Hepatocyte (in vitro differentiated cells): Measurements from ENCODE around the gene C4BPA.

Experiments
- EZH2 ChIP-seq: fragments of 200-600 bp; sonication (generic); IDR thresholded peaks from 2 replicates; pipeline ENCODE4 v1.6.1; 2016; ENCODE audit warnings: antibody characterized with exemption, mild to moderate bottlenecking, borderline replicate concordance
- EZH2phosphoT487 ChIP-seq: fragments of 200-600 bp; sonication (generic); IDR thresholded peaks from one replicate; pipeline ENCODE4 v1.6.1; 2018; ENCODE audit warnings: antibody characterized with exemption, mild to moderate bottlenecking, low read depth, moderate library complexity; ENCODE audit not compliant: unreplicated experiment, severe bottlenecking
- TF ChIP-seq, protein P1 (sequence below): fragments of 200-600 bp; sonication (generic); IDR thresholded peaks from 2 replicates; pipeline ENCODE4 v1.5.1; 2016; ENCODE audit warnings: antibody characterized with exemption, mild to moderate bottlenecking; ENCODE audit not compliant: poor library complexity

DNA sequence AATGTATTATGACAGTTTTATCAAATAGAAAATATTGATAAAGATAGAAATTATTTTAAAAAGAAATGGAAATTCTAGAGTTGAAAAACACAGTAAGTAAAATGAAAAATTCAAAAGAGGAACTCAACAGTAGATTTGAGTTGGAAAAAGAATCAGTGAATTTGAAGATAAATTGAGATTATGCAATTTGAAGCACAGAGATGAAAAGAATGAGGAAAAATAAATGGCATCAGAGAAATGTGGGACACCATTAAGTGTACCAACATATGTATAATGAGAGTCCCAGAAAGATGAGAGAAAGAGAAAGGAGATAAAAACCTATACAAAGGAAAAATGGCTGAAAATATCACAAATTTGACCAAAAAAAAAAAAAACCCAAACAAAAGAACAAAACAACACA, 25.0 kb downstream of the C4BPA start:
- TF ChIP-seq, protein P1, sequence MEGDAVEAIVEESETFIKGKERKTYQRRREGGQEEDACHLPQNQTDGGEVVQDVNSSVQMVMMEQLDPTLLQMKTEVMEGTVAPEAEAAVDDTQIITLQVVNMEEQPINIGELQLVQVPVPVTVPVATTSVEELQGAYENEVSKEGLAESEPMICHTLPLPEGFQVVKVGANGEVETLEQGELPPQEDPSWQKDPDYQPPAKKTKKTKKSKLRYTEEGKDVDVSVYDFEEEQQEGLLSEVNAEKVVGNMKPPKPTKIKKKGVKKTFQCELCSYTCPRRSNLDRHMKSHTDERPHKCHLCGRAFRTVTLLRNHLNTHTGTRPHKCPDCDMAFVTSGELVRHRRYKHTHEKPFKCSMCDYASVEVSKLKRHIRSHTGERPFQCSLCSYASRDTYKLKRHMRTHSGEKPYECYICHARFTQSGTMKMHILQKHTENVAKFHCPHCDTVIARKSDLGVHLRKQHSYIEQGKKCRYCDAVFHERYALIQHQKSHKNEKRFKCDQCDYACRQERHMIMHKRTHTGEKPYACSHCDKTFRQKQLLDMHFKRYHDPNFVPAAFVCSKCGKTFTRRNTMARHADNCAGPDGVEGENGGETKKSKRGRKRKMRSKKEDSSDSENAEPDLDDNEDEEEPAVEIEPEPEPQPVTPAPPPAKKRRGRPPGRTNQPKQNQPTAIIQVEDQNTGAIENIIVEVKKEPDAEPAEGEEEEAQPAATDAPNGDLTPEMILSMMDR = no peak
- TF ChIP-seq EZH2 (no peak), EZH2phosphoT487 (no peak)
